Measurements from ENCODE around the gene HOXA3. TPM values are rescaled to one million over a fixed set of nuclear protein-coding genes. Genes with fewer than 3 reads are reported as not detected.

Gene HOXA3
- total and polyA plus RNA-seq, 9 of the 15 experiments (the other 6 are each of a cell fraction or from before 2014, with no cell fraction given): 0.04 to 0.13 TPM; not detected in 7

GRCh38 chr7:27117887-27118491 lies 34.4 kb downstream of the HOXA3 start:
- FAIRE-seq: no peak
- in situ Hi-C loops (cut with MboI): no loop called here
- H3K4me2 ChIP-seq (ENCODE audit: insufficient read depth, low read length): no peak overlapping the region

GRCh38 chr7:27116962-27117886 lies 35.2 kb downstream of the HOXA3 start:
- H3K79me2 ChIP-seq (ENCODE audit: control insufficient read depth, insufficient read depth, low read length): no peaks in the 10 kb centered on the region
- H3K9me1 ChIP-seq (ENCODE audit: control insufficient read depth, insufficient read depth, low read length): no peaks in the 10 kb centered on the region
- no peak overlapping the region for H2AFZ ChIP-seq (ENCODE audit: low read depth, low read length)
- intact Hi-C loops (cut with micrococcal nuclease) (no loop called here), in situ Hi-C loops (cut with MboI) (no loop called here)
- no peak for FAIRE-seq
- peaks cover 0 to 16% of the 10 kb centered on the region in 2 experiments; a peak in 2 of 5 replicates for H3K4me1 ChIP-seq (replicated peaks in 1 of 2; ENCODE audit: control insufficient read depth in 2 of 2, insufficient read depth in 2 of 2, low read length in 2 of 2)
- no peak overlapping the region for H3K27ac ChIP-seq (ENCODE audit: extremely low read depth, low read depth, low read length)
- no peak overlapping the region for H3K4me3 ChIP-seq
- ChIA-PET POLR2A (interaction anchor here (0.7 kb wide), 1 partner anchor 669 kb away, joined by 3 read pairs; no protein-coding TSS in a partner anchor), CTCF (ENCODE audit: low intra/inter-chr PET ratio) (no interaction called here)
- 4% methylated on average over 8 of the region's 12 CpGs for WGBS (ENCODE audit: insufficient coverage, low coverage, missing lambda C conversion rate)
- no peaks in the 10 kb centered on the region for H3K9me3 ChIP-seq (replicated peaks; ENCODE audit: control insufficient read depth, insufficient read depth, low read depth, low read length)
- no peak for ATAC-seq
- no peak overlapping the region for H3K9ac ChIP-seq (ENCODE audit: insufficient read depth in 1 of 2, low read depth in 2 of 2, low read length in 2 of 2)
- no TSS peak for BruUV-seq (replicated peaks)
- no peak for DNase-seq (ENCODE audit: extremely low read depth in 1 of 4, low spot score in 3 of 4)
- H4K20me1 ChIP-seq (replicated peaks; ENCODE audit: control insufficient read depth, insufficient read depth, low read length): peaks cover 6% of the 10 kb centered on the region; the same call in 1 of the 2 replicates
- H3K4me2 ChIP-seq (ENCODE audit: insufficient read depth, low read length): no peak overlapping the region
- peaks cover 40 to 66% of the 10 kb centered on the region in 2 experiments for H3K27me3 ChIP-seq (ENCODE audit: control insufficient read depth in 2 of 2, insufficient read depth in 2 of 2, low read length in 2 of 2)
- H3K36me3 ChIP-seq (ENCODE audit: control insufficient read depth, insufficient read depth, low read length): no peaks in the 10 kb centered on the region
- TF ChIP-seq CCAR2 (IDR thresholded peaks at IDR 0.05; ENCODE audit: low read depth, low read length) (no peak), KLF10 (CRISPR knock-in tag; IDR thresholded peaks at IDR 0.05) (no peak), NFE2 (IDR thresholded peaks at IDR 0.05; ENCODE audit: low read depth) (no peak), NFE2L1 (tag; IDR thresholded peaks at IDR 0.05; ENCODE audit: borderline replicate concordance, low read depth) (no peak), RBBP5 (IDR thresholded peaks at IDR 0.05; ENCODE audit: borderline replicate concordance, insufficient read depth, low read length, poor library complexity, severe bottlenecking) (no peak), TGIF2 (CRISPR knock-in tag; IDR thresholded peaks at IDR 0.05) (no peak), MYC (IDR thresholded peaks at IDR 0.05; ENCODE audit: low read depth, low read length) (no peak), MYC (CRISPR knock-in tag; IDR thresholded peaks at IDR 0.05; ENCODE audit: borderline replicate concordance, low read depth) (no peak), ZNF280B (CRISPR knock-in tag; IDR thresholded peaks at IDR 0.05) (no peak), RB1 (IDR thresholded peaks at IDR 0.05; ENCODE audit: low read depth) (no peak), ZNF174 (CRISPR knock-in tag; IDR thresholded peaks at IDR 0.05) (no peak)

More at GRCh38 chr7:27117887-27118491, 34.4 kb downstream of the HOXA3 start:
- ChIA-PET CTCF (ENCODE audit: low intra/inter-chr PET ratio) (no interaction called here), POLR2A (no interaction called here)
- Histone ChIP-seq H2AFZ (ENCODE audit: low read depth, low read length) (no peak overlapping the region), H3K9me3 (replicated peaks; ENCODE audit: control insufficient read depth, insufficient read depth, low read depth, low read length) (no peaks in the 10 kb centered on the region), H3K4me1 (replicated peaks in 1 of 2; ENCODE audit: control insufficient read depth in 2 of 2, insufficient read depth in 2 of 2, low read length in 2 of 2) (peaks cover 0 to 16% of the 10 kb centered on the region in 2 experiments; a peak in 2 of 5 replicates), H3K36me3 (ENCODE audit: control insufficient read depth, insufficient read depth, low read length) (no peaks in the 10 kb centered on the region), H3K27ac (ENCODE audit: extremely low read depth, low read depth, low read length) (no peak overlapping the region), H3K27me3 (ENCODE audit: control insufficient read depth in 2 of 2, insufficient read depth in 2 of 2, low read length in 2 of 2) (peaks cover 44 to 71% of the 10 kb centered on the region in 2 experiments), H4K20me1 (replicated peaks; ENCODE audit: control insufficient read depth, insufficient read depth, low read length) (peaks cover 5% of the 10 kb centered on the region; the same call in 1 of the 2 replicates), H3K4me3 (no peak overlapping the region), H3K9ac (ENCODE audit: insufficient read depth in 1 of 2, low read depth in 2 of 2, low read length in 2 of 2) (no peak overlapping the region), H3K79me2 (ENCODE audit: control insufficient read depth, insufficient read depth, low read length) (no peaks in the 10 kb centered on the region), H3K9me1 (ENCODE audit: control insufficient read depth, insufficient read depth, low read length) (no peaks in the 10 kb centered on the region)
- BruUV-seq (replicated peaks): no TSS peak
- ATAC-seq (no peak), DNase-seq (ENCODE audit: extremely low read depth in 1 of 4, low spot score in 3 of 4) (no peak)
- TF ChIP-seq PCBP1 (IDR thresholded peaks at IDR 0.05; ENCODE audit: low read depth, low read length, poor library complexity, severe bottlenecking) (no peak), ZFP36 (IDR thresholded peaks at IDR 0.05; ENCODE audit: low read depth, low read length, partially characterized antibody) (no peak), CBX8 (IDR thresholded peaks at IDR 0.05; ENCODE audit: borderline replicate concordance, extremely low read depth, low read depth, low read length, poor library complexity, severe bottlenecking) (no peak)
- intact Hi-C loops (cut with micrococcal nuclease): no loop called here
- WGBS (ENCODE audit: insufficient coverage, low coverage, missing lambda C conversion rate): under 1% methylated on average over 18 of the region's 19 CpGs

Measured in K562 (cell line).